Upper lobe of right lung (tissue), 1 donor: ENCODE results near the gene SNX15. TPM values are rescaled to one million over a fixed set of nuclear protein-coding genes. Genes with fewer than 3 reads are reported as not detected.
"Not testable (repeated sequence)": the region's sequence is repeated elsewhere in the genome, so short reads cannot be mapped to it uniquely, and the experiment has no call there.

Experiments
- ATAC-seq: fragments of 200-7000 bp; cut with Tn5 transposase; one replicate; pipeline ENCODE4 v1.9.1; 2020; ENCODE audit warnings: mild to moderate bottlenecking, moderate library complexity
- DNase-seq: peaks from one replicate; pipeline ENCODE4 v3.0.0-alpha.2; 2020
- H3K27ac ChIP-seq: fragments of 200-600 bp; one replicate; pipeline ENCODE4 v1.8.0; 2022
- H3K27me3 ChIP-seq: fragments of 200-600 bp; one replicate; pipeline ENCODE4 v1.8.0; 2022; ENCODE audit warnings: mild to moderate bottlenecking
- H3K36me3 ChIP-seq: fragments of 200-600 bp; one replicate; pipeline ENCODE4 v1.8.0; 2022
- H3K4me1 ChIP-seq: fragments of 200-600 bp; one replicate; pipeline ENCODE4 v1.8.0; 2022
- H3K4me3 ChIP-seq: fragments of 200-600 bp; one replicate; pipeline ENCODE4 v1.8.0; 2022; ENCODE audit warnings: mild to moderate bottlenecking
- H3K9me3 ChIP-seq: fragments of 200-600 bp; one replicate; pipeline ENCODE4 v1.8.0; 2022
- CTCF ChIP-seq: fragments of 200-600 bp; IDR thresholded peaks from one replicate; pipeline ENCODE4 v1.8.0; 2022; ENCODE audit warnings: antibody characterized with exemption
- intact Hi-C: fragments of 100-400 bp; cut with DNase I; formaldehyde crosslinking; loops from one replicate; pipeline ENCODE4 v1.11.0; 2022
- total RNA-seq: library from RNA; stranded (reverse); fragmentation: NEBNext Ultra II Directional; extraction: Animal tissue kit (Norgen Biotek cat#: 25700); gene quantifications from one replicate; pipeline ENCODE4 v1.2.1, GENCODE V29; 2021
- donor health status: DM: no; HTN: yes; CAD: no; lungs with severe emphysema.

SNX15 gene
- total RNA-seq, 1 donor from 2014 or later, result 27.1 TPM

GRCh38 chr11:64999478-64999877 is 27.8 kb upstream of the SNX15 start:
- H3K27me3 ChIP-seq, result no peaks in the 10 kb centered on the region
- no peak overlapping the region for H3K27ac ChIP-seq
- intact Hi-C loops, result loop anchor here (10.0 kb wide), 1 partner anchor 75 kb away; the partner anchor contains the start of gene PPP2R5B
- no peak overlapping the region for H3K4me3 ChIP-seq
- ATAC-seq (no peak), DNase-seq (no peak)
- H3K4me1 ChIP-seq, result peaks cover 21% of the 10 kb centered on the region
- H3K36me3 ChIP-seq, result no peaks in the 10 kb centered on the region
- H3K9me3 ChIP-seq, result no peaks in the 10 kb centered on the region
- TF ChIP-seq CTCF, result no peak

- Histone ChIP-seq H3K4me3 (no peak overlapping the region), H3K4me1 (no peaks in the 10 kb centered on the region), H3K27me3 (no peaks in the 10 kb centered on the region), H3K27ac (no peak overlapping the region), H3K36me3 (no peaks in the 10 kb centered on the region), H3K9me3 (no peaks in the 10 kb centered on the region)
- DNase-seq, result no peak
- intact Hi-C loops, result no loop called here
- ATAC-seq, result no peak
- TF ChIP-seq CTCF, result no peak
These were observed 24.5 kb upstream of the SNX15 start for GRCh38 chr11:65002706-65003105.

- intact Hi-C loops, result no loop called here
- no peaks in the 10 kb centered on the region for H3K9me3 ChIP-seq
- TF ChIP-seq CTCF, result no peak
- H3K27me3 ChIP-seq, result no peaks in the 10 kb centered on the region
- DNase-seq, result no peak
- ATAC-seq, result no peak
- no peaks in the 10 kb centered on the region for H3K4me1 ChIP-seq
- H3K36me3 ChIP-seq, result no peaks in the 10 kb centered on the region
- no peak overlapping the region for H3K27ac ChIP-seq
- no peak overlapping the region for H3K4me3 ChIP-seq
These were observed 24.0 kb upstream of the SNX15 start for GRCh38 chr11:65003282-65003681.

GRCh38 chr11:65003968-65004367 is 23.3 kb upstream of the SNX15 start:
- intact Hi-C loops, H3K27me3 ChIP-seq, H3K36me3 ChIP-seq, DNase-seq, ATAC-seq, H3K4me3 ChIP-seq, H3K4me1 ChIP-seq, H3K9me3 ChIP-seq, H3K27ac ChIP-seq: not testable (repeated sequence)

GRCh38 chr11:65008016-65008415 is 19.2 kb upstream of the SNX15 start:
- no peak for ATAC-seq
- Histone ChIP-seq H3K4me3 (no peak overlapping the region), H3K4me1 (peaks cover 4% of the 10 kb centered on the region), H3K36me3 (no peaks in the 10 kb centered on the region), H3K9me3 (no peaks in the 10 kb centered on the region), H3K27ac (no peak overlapping the region), H3K27me3 (no peaks in the 10 kb centered on the region)
- intact Hi-C loops, result no loop called here
- DNase-seq, result no peak
- no peak for TF ChIP-seq CTCF

- intact Hi-C loops, result no loop called here
- no peak for TF ChIP-seq CTCF
These were observed 18.4 kb upstream of the SNX15 start for GRCh38 chr11:65008873-65009272.

More at GRCh38 chr11:65008873-65009272, 18.4 kb upstream of the SNX15 start:
- no peak overlapping the region for H3K27ac ChIP-seq
- H3K4me1 ChIP-seq, result peaks cover 7% of the 10 kb centered on the region
- H3K4me3 ChIP-seq, result no peak overlapping the region
- H3K9me3 ChIP-seq, result no peaks in the 10 kb centered on the region
- DNase-seq (no peak), ATAC-seq (no peak)
- H3K36me3 ChIP-seq, result no peaks in the 10 kb centered on the region
- no peaks in the 10 kb centered on the region for H3K27me3 ChIP-seq
